ENCODE results near the gene SLC6A9.

Gene SLC6A9

DNA sequence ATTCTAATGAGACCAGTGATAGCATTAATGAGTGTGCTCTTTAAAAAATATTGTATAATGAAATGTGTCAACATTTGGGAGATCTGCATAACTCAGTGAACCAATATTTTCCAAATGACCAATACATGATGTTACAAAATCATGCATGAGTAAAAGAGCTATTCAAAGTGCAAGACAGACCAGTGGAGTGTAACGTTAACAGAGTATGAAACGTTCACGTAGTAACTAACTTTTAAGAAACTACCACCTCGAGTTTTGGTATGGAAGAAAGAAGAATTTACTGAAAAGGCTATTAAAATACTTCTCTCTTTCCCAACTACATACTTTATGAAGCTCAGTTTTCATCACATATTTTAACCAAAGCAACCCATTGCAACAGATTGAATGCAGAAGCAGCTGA lies 9.6 kb upstream of the SLC6A9 start:
- no peak overlapping the region for H3K4me3 ChIP-seq (ENCODE audit: low read depth, low read length)
- DNase-seq (ENCODE audit: low read depth) = no peak
- TF ChIP-seq, protein P1, sequence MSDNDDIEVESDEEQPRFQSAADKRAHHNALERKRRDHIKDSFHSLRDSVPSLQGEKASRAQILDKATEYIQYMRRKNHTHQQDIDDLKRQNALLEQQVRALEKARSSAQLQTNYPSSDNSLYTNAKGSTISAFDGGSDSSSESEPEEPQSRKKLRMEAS (IDR thresholded peaks at IDR 0.05; ENCODE audit: low read depth, low read length) = no peak
- TF ChIP-seq POLR2A (IDR thresholded peaks at IDR 0.05; ENCODE audit: extremely low read depth, insufficient read length) = no peak
- no peak for TF ChIP-seq MYC (IDR thresholded peaks at IDR 0.05; ENCODE audit: low read depth, low read length)
- TF ChIP-seq, protein P2, sequence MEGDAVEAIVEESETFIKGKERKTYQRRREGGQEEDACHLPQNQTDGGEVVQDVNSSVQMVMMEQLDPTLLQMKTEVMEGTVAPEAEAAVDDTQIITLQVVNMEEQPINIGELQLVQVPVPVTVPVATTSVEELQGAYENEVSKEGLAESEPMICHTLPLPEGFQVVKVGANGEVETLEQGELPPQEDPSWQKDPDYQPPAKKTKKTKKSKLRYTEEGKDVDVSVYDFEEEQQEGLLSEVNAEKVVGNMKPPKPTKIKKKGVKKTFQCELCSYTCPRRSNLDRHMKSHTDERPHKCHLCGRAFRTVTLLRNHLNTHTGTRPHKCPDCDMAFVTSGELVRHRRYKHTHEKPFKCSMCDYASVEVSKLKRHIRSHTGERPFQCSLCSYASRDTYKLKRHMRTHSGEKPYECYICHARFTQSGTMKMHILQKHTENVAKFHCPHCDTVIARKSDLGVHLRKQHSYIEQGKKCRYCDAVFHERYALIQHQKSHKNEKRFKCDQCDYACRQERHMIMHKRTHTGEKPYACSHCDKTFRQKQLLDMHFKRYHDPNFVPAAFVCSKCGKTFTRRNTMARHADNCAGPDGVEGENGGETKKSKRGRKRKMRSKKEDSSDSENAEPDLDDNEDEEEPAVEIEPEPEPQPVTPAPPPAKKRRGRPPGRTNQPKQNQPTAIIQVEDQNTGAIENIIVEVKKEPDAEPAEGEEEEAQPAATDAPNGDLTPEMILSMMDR (IDR thresholded peaks at IDR 0.05; ENCODE audit: low read depth, low read length) = no peak

DNA sequence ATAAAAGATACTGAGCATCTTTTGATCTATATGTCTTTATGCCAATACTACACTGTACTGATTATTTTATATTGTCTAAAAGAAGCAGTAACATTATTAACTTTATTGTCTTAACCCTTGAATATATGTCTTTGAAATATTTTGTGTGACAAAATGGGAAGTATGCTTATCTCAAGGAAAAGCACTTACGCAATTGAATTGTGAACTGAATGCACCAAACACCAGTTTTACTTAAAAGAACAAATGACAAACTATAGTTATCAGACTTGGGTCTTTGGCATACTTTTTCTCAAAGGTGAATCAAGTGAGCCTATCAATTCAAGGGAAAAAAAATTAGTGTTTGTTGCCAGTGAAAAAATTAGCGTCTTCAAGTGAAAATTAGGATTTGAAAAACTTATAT lies 9.2 kb upstream of the SLC6A9 start:
- TF ChIP-seq, protein P1 (IDR thresholded peaks at IDR 0.05; ENCODE audit: low read depth, low read length) = no peak
- TF ChIP-seq MYC (IDR thresholded peaks at IDR 0.05; ENCODE audit: low read depth, low read length) (no peak), POLR2A (IDR thresholded peaks at IDR 0.05; ENCODE audit: extremely low read depth, insufficient read length) (no peak)
- TF ChIP-seq, protein P2 (IDR thresholded peaks at IDR 0.05; ENCODE audit: low read depth, low read length) = no peak
- DNase-seq (ENCODE audit: low read depth) = peak; percentile 40
- H3K4me3 ChIP-seq (ENCODE audit: low read depth, low read length) = no peak overlapping the region

DNA sequence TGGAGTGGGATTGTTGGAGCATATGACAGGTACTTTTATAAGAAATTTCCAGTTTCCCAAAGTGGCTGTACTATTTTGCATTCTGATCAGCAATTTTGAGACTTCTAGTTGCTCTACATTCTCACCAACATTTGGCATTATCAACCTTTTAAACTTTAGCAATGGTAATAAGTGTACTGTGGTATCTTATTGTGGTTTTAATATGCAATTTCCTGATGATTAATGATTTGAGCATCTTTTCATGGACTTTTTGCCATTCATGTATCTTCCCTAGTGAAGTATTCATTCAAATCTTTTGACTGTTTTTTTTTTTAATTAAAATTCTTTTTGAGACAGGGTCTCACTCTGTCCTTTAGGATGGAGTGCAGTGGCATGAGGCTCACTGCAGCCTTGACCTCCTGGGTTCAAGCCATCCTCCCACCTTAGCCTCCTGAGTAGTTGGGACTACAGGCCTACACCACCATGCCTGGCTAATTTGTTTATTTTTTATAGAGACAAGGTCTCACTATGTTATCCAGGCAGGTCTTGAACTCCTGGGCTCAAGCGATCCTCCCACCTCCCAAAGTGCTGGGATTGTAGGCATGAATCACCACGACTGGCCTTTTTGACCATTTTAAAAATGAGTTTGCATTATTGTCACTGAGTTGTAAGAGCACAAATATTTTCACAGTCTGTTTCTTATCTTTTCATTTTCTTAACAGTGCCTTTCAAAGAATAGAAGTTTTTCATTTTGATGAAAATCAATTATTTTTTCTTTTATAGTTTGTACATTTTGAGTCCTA lies 7.8 kb upstream of the SLC6A9 start:
- H3K4me3 ChIP-seq (ENCODE audit: low read depth, low read length) = no peak overlapping the region
- TF ChIP-seq, protein P1 (IDR thresholded peaks at IDR 0.05; ENCODE audit: low read depth, low read length) = no peak
- no peak for TF ChIP-seq POLR2A (IDR thresholded peaks at IDR 0.05; ENCODE audit: extremely low read depth, insufficient read length)
- TF ChIP-seq MYC (IDR thresholded peaks at IDR 0.05; ENCODE audit: low read depth, low read length) = no peak
- TF ChIP-seq, protein P2 (IDR thresholded peaks at IDR 0.05; ENCODE audit: low read depth, low read length) = no peak
- DNase-seq (ENCODE audit: low read depth) = no peak

DNA sequence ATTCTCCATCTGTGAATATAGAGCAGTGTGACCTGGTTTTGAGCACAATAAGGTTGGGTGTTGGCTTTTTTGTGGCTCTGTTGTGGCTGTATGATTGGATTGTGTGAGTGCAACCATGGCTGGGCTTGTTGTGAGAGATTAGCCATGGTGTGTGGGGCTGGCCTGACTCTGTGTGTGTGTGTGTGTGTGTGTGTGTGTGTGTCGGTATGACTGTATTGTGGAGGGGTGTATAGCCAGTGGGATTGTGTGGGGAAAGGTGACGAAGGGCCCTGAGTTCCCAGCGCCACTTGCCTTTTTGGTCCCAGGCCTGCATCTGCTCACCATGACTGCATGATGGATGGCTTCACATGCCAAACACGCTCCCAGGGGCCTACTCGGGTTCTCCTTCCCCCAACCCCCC lies 5.9 kb upstream of the SLC6A9 start:
- TF ChIP-seq, protein P2 (IDR thresholded peaks at IDR 0.05; ENCODE audit: low read depth, low read length) = no peak
- TF ChIP-seq MYC (IDR thresholded peaks at IDR 0.05; ENCODE audit: low read depth, low read length) (no peak), POLR2A (IDR thresholded peaks at IDR 0.05; ENCODE audit: extremely low read depth, insufficient read length) (no peak)
- TF ChIP-seq, protein P1 (IDR thresholded peaks at IDR 0.05; ENCODE audit: low read depth, low read length) = no peak
- no peak for DNase-seq (ENCODE audit: low read depth)
- no peak overlapping the region for H3K4me3 ChIP-seq (ENCODE audit: low read depth, low read length)

DNA sequence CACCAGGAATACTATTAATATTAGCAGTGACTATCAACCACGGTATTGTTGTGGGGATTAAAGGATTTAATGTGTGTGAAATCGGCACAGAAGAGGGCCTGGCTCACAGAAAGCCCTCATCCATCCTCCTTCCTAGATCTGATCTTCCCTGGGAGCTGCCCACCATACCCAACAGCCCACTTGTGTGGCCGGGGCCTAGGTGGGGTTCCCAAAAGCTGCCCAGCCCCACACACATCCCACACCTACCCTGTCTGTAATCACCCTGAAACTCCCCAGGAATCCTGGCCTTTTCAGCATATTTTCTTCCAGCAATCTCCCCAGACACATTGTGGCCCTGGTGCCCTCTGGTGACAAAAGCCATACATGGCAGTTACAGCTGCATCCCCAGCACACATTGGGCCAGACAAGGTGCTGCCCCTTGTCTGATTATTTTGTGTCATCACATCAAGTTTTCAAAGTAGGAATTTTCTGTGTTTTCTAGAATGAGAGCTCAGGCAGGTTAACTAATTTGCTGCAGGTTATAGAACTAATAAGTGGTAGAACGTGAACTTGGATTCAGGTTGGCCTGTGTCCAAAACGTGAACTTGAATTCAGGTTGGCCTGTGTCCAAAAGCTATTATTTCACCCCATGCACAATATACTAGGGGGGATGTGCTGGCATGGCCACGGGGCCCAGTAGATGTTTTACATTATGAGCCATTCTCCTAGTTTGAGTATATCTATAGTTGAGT lies 5.3 kb upstream of the SLC6A9 start:
- TF ChIP-seq, protein P1 (IDR thresholded peaks at IDR 0.05; ENCODE audit: low read depth, low read length) = 0 out of 2 replicates have a peak, but pooled peaks have one; percentile 8
- TF ChIP-seq, protein P2 (IDR thresholded peaks at IDR 0.05; ENCODE audit: low read depth, low read length) = peak; percentile 89
- TF ChIP-seq MYC (IDR thresholded peaks at IDR 0.05; ENCODE audit: low read depth, low read length) (0 out of 2 replicates have a peak, but pooled peaks have one; percentile 14), POLR2A (IDR thresholded peaks at IDR 0.05; ENCODE audit: extremely low read depth, insufficient read length) (no peak)
- DNase-seq (ENCODE audit: low read depth) = peak; percentile 69
- no peak overlapping the region for H3K4me3 ChIP-seq (ENCODE audit: low read depth, low read length)

Data from NB4 (cell line).